Measurements from ENCODE around the gene SLC8A1. TPM values are rescaled to one million over a fixed set of nuclear protein-coding genes. Genes with fewer than 3 reads are reported as not detected.

The SLC8A1 gene
- total RNA-seq, 6 donors from 2014 or later = 21.8 to 58.6 (median 25.3) TPM

DNA sequence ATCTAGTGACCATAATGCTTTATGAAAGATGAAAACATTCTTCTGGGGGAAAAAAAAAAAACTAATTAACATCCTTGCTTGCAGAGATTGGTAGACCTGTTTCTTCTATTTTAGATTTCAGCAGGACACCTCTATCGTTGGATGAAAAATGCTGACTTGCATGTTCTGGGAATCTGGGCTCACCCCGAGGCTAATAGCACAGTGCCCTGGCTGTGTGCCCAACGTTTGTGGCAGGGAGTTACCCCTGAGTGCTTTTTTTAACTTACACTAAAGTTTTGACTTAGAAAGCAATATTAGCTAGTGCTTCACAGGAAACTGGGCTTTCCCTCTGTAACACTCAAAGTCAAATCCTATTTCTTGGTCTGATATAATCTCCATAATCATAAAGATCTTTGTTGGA lies 233.2 kb downstream of the SLC8A1 start:
- Histone ChIP-seq H3K27ac (no peak overlapping the region), H3K36me3 (no peaks in the 10 kb centered on the region), H3K27me3 (no peaks in the 10 kb centered on the region), H3K4me1 (peaks cover 0 to 7% (median 0%) of the 10 kb centered on the region in 4 donors), H3K9me3 (no peaks in the 10 kb centered on the region), H3K4me3 (no peak overlapping the region)
- WGBS, 2 donors = 5 to 13% methylated on average over 3 of the region's 3 CpGs
- ATAC-seq (ENCODE audit: low FRiP score in 2 of 2) = no peak
- no peak for DNase-seq
- no peak for TF ChIP-seq POLR2AphosphoS5 (IDR thresholded peaks at IDR 0.05)
- no peak for TF ChIP-seq EP300 (IDR thresholded peaks at IDR 0.05)
- no peak for TF ChIP-seq POLR2A (IDR thresholded peaks at IDR 0.05)
- TF ChIP-seq, protein P1, sequence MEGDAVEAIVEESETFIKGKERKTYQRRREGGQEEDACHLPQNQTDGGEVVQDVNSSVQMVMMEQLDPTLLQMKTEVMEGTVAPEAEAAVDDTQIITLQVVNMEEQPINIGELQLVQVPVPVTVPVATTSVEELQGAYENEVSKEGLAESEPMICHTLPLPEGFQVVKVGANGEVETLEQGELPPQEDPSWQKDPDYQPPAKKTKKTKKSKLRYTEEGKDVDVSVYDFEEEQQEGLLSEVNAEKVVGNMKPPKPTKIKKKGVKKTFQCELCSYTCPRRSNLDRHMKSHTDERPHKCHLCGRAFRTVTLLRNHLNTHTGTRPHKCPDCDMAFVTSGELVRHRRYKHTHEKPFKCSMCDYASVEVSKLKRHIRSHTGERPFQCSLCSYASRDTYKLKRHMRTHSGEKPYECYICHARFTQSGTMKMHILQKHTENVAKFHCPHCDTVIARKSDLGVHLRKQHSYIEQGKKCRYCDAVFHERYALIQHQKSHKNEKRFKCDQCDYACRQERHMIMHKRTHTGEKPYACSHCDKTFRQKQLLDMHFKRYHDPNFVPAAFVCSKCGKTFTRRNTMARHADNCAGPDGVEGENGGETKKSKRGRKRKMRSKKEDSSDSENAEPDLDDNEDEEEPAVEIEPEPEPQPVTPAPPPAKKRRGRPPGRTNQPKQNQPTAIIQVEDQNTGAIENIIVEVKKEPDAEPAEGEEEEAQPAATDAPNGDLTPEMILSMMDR (IDR thresholded peaks at IDR 0.05) = no peak

DNA sequence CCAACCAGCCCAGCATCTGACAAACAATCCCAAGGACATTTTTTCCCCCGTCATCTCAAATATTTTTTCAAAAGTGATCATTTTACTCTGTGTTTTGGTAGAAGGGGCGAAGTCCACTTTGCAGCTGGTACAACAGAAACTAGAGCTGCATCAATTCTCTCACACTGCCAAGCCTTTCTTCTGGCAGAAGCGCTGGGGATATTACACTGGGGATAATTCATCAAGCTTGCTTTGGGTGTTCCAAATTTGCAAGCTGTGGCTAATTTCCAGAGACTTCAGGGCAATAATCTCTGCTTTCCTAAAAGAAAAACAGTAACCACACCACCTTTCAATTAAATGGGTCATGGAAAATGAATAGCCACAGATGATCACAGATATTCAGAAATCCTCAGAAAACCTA lies 238.3 kb downstream of the SLC8A1 start:
- Histone ChIP-seq H3K4me3 (no peak overlapping the region), H3K4me1 (peaks cover 0 to 1% (median 0%) of the 10 kb centered on the region in 4 donors), H3K36me3 (no peaks in the 10 kb centered on the region), H3K27ac (no peak overlapping the region), H3K9me3 (no peaks in the 10 kb centered on the region), H3K27me3 (no peaks in the 10 kb centered on the region)
- WGBS, 2 donors = 87 to 91% methylated on average over 3 of the region's 3 CpGs
- no peak for TF ChIP-seq POLR2AphosphoS5 (IDR thresholded peaks at IDR 0.05)
- TF ChIP-seq, protein P1 (IDR thresholded peaks at IDR 0.05) = no peak
- TF ChIP-seq EP300 (IDR thresholded peaks at IDR 0.05) = no peak
- TF ChIP-seq POLR2A (IDR thresholded peaks at IDR 0.05) = no peak
- DNase-seq (no peak), ATAC-seq (ENCODE audit: low FRiP score in 2 of 2) (peak in 1 of 2 donors; percentile 43)

DNA sequence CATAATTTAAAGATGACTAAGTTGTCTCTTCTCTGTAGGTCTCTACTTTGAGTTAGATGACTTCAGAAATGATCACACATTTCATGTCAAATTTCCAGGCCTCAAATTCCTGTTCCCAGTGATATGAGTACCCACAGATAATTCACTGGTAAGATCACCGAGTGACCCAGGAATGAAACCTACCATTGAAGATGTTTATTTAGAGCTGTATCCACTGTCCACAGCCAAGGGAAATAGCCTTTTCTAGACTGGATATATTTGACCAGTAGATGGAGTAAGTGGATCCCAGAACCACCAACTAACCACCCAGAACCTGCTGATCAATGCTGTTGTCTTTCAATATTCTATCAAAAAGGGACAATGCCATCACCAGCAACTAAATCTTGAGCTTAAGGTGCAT lies 238.8 kb downstream of the SLC8A1 start:
- Histone ChIP-seq H3K27me3 (no peaks in the 10 kb centered on the region), H3K36me3 (no peaks in the 10 kb centered on the region), H3K27ac (no peak overlapping the region), H3K9me3 (no peaks in the 10 kb centered on the region), H3K4me3 (no peak overlapping the region), H3K4me1 (no peaks in the 10 kb centered on the region)
- DNase-seq = no peak
- WGBS, 2 donors = 41 to 50% methylated on average over 1 of the region's 1 CpG
- ATAC-seq (ENCODE audit: low FRiP score in 2 of 2) = peak; percentile 22 to 80
- TF ChIP-seq POLR2AphosphoS5 (IDR thresholded peaks at IDR 0.05) = no peak
- TF ChIP-seq, protein P1 (IDR thresholded peaks at IDR 0.05) = peak in 1 of 6 experiments; percentile 25

DNA sequence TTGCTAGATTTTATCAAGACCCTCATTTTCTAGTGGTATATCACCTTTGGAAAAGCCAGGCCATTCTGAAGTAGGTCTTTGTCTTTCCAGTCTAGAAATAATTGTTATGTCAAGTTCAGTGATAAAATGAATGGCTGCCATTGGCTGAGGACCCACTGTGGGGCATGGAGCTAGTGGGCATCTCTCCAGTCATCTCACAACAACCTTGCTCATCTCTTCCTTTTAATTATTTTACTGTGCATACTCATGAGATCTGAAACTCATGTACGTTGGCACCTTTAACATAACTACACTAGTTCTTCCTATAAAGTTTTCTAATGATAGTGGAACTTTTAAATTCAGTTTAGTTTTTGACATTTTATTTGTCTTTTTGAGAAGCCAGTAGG lies 240.9 kb downstream of the SLC8A1 start:
- WGBS, 2 donors = 84 to 89% methylated on average over 1 of the region's 1 CpG
- DNase-seq = no peak
- Histone ChIP-seq H3K4me3 (no peak overlapping the region), H3K9me3 (no peaks in the 10 kb centered on the region), H3K27me3 (no peaks in the 10 kb centered on the region), H3K4me1 (no peaks in the 10 kb centered on the region), H3K27ac (no peak overlapping the region), H3K36me3 (no peaks in the 10 kb centered on the region)
- no peak for ATAC-seq (ENCODE audit: low FRiP score in 2 of 2)
- no peak for TF ChIP-seq POLR2AphosphoS5 (IDR thresholded peaks at IDR 0.05)

DNA sequence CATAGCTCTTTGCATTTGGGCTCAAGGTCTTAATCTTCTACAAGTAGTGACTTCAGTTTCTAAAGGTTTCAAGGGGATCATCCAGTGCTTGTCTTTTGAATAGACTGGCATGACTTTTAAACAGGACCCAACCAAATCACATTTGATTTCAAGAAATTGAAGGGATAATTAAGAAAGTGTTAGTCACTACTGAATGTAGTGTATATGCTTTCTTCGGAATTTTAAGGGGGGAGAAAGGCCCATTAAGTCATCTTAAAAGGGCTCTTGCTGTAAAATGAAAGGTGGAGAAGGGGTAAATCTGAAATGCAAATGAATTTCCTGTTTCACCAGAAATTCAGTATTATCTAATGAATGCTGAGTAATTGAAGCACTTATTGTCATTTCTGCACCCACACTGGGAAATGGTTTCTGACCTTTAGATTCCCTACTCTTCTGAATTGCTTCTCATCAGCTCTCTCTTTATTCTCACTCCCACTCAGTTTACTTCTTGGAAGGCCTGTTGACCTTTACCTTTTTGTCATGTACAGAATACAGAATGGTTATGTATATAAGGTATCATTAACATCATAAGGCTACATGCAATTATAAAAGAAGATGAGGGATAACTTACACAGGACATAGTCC lies 241.4 kb downstream of the SLC8A1 start:
- 86 to 88% methylated on average over 1 of the region's 1 CpG for WGBS, 2 donors
- Histone ChIP-seq H3K9me3 (no peaks in the 10 kb centered on the region), H3K27ac (no peak overlapping the region), H3K4me3 (no peak overlapping the region), H3K27me3 (no peaks in the 10 kb centered on the region), H3K4me1 (no peaks in the 10 kb centered on the region), H3K36me3 (no peaks in the 10 kb centered on the region)
- ATAC-seq (ENCODE audit: low FRiP score in 2 of 2) (no peak), DNase-seq (no peak)
- TF ChIP-seq POLR2AphosphoS5 (IDR thresholded peaks at IDR 0.05) (no peak), EP300 (IDR thresholded peaks at IDR 0.05) (no peak)

DNA sequence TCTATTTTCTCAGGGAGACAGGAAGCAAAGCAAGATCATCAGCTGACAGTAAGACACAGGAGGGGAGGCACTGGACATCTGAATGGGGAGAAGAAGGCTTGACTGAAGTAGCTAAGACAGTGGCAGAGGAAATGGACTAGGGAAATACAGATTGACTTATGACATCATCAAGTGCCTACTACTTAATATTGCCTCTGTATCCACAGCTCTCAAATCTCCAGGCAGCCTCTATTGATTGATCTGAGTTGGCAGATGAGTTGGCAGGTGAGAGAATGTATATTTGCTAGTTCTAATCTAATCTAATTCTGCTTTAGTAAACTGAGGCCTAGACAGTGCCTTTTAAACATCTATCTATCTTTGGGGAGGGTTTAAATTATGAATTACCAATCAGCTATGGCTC lies 242.1 kb downstream of the SLC8A1 start:
- H3K4me1 ChIP-seq = no peaks in the 10 kb centered on the region
- H3K36me3 ChIP-seq = no peaks in the 10 kb centered on the region
- DNase-seq (no peak), ATAC-seq (ENCODE audit: low FRiP score in 2 of 2) (no peak)
- H3K27ac ChIP-seq = no peak overlapping the region
- H3K27me3 ChIP-seq = no peaks in the 10 kb centered on the region
- TF ChIP-seq POLR2AphosphoS5 (IDR thresholded peaks at IDR 0.05) (no peak), POLR2A (IDR thresholded peaks at IDR 0.05) (no peak), EP300 (IDR thresholded peaks at IDR 0.05) (no peak)
- TF ChIP-seq, protein P1 (IDR thresholded peaks at IDR 0.05) = no peak
- H3K4me3 ChIP-seq = no peak overlapping the region
- no peaks in the 10 kb centered on the region for H3K9me3 ChIP-seq

Data from upper lobe of left lung (tissue), 6 donors.